Central memory CD4-positive, alpha-beta T cell (primary cell): Measurements from ENCODE around the gene HDAC4.

ENCODE experiments used
- DNase-seq: peaks from one replicate; pipeline ENCODE4 v3.0.0; 2022

Gene HDAC4

DNA sequence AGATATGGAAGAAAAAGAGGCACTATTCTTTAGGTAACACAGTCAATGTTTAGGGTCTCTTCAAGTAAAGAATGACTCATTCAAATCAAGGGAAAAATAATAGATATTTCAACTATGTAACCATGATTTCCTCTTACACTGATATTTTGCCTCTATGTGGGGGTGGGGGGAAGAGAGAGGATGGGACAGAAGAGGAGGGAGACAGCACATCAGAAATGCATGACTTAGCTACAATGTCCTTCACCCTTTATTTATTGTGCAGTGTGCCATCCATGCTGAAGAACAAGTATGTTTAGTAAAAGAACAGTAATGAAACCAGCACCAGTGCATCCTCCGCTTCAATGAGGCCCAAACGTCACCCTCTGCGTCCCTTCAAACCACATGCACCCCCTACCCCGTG is 204.8 kb downstream of the HDAC4 start:
- DNase-seq: no peak

DNA sequence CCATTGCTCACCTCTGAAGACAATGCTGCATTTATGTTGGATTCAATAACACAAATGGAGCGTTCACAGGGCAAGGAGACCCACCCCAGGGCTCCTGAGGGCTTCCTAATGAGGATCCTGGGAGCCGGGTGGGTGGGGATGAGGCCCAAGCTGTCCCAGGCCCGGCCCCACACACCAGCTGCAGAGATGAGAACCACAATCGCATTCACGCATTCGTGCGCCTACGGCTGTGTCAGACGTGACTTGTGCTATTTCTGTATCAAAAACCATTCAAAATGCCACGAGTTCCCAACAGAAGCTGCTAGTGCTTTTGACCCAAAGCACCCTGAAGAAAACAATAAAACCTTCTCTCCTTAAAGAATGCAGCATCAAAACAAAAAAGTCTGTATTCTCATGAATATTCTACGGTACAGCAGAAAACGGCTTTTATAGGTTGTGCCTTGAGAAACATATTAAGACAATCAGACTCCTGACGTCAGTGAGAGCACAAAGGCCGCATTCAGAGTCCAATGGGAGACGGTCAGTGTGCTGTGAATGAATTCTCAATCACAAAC is 205.4 kb downstream of the HDAC4 start:
- no peak for DNase-seq

DNA sequence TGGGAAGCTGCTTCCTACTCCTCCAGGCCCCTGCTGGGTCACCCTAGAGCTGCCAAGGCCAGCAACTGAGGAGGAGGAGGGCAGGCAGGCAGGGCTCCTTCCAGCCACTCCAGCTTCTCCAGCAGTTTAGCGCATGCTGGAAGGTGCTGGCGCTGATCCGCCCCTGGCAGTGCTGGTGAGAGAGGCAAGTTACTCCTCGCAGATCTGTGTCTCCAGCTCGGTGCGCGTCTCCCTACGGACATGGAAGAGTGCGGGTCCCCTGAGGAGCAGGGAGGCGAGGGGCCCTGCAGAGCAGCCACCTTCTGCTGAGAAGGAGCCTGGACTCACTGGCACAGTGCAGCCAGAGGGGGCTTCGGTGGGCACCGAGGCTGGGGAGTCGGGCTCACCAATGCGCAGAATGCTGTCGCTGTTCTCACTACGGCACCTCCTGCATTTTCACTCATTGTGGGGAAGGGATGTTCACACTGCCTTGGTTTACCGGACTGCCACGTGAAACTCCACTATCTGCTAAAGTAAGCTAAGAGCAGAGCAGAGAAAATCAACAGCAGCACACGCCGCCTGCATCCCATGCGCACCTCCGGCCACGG is 206.0 kb downstream of the HDAC4 start:
- DNase-seq: no peak

DNA sequence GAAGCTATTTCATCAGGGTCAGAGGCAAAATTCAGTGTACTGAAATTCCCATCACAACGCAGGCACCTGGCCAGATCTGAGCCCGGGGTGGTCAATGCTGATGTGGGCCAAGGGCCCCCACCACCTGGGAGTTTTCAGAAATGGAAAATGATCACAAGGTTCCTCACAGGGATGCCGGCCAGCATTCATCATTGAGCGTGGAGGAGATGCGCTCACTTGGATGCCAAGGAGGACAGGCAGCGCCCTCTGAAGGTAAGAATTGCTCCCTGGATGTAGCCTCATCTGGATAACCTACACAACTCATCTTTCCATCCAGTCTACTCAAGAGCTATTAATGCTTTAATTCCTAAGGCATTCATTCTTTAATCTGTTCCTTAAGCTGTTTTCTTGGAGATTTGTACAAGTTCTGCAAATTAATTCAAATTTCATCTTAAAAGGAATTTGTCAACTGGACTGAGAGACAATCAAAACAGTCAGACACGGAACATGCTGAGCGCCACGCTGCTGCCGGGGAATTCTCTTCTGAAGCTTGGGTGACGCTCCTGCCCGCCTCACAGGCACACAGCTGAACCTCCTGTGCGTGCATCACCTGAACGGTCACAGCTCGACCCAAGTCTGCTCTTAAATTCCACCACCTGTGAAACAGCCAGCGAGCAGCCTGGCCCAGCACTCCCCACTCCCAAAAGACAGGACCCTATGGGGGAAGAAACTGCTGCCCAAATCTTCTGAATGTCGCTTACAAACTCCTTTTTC is 206.7 kb downstream of the HDAC4 start:
- DNase-seq: no peak

DNA sequence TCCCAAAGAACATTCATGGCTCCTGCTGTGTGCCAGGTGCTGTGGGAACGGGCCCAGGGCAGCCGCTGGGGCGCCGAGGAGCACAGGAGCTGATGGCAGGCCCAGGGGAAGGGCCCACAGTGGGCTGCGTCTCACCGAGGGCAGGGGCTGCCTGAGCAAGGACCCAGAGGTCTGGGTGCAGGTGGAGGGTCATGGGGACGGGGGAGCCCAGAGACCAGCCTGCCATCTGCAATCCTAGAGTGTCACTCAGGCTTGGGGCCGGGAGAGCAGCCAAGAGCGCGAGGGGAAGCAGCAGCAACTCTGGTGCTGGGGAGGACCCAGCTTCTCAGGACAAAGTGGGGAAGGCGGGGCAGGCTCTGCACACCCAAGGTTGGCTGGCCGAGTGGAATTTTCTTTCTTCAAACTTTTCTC is 207.4 kb downstream of the HDAC4 start:
- DNase-seq: no peak

DNA sequence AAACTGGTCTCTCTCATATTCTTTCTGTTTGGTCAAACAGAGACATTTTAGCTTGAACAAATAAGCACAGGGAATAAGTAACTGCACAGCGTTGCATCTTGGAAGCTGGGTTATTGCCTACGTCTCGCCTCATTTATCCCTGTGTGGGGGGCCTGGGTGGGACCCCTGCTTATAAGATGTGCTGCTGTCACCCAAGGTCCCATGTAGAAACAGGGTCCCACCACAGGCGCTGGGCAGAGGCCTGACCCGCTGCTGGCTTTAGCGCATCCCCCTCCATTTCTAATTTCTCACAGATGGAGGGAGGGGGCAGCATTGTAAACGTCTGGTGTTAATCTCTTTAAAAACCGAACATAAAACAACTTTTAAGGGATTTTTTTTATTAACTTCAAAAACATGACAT is 207.8 kb downstream of the HDAC4 start:
- DNase-seq: no peak

DNA sequence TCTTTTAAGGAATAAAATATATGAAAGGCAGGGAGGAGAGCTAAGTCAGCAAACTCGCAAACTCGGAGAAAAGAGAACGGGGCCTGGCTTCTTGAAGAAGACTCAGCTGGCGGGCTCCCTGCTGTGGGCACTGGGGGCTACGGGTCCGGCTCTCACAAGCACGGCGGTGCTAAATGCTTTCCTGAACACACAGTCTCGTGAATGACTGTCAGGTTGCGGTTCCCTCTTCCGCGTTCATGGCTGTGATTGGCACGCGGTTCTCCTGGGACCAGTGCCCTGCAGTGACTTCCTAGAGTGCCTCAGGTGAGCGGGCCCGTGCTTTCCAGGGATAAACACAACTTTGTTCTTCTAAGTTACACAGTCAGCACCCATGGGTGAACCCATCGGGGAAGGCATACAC is 208.4 kb downstream of the HDAC4 start:
- no peak for DNase-seq

DNA sequence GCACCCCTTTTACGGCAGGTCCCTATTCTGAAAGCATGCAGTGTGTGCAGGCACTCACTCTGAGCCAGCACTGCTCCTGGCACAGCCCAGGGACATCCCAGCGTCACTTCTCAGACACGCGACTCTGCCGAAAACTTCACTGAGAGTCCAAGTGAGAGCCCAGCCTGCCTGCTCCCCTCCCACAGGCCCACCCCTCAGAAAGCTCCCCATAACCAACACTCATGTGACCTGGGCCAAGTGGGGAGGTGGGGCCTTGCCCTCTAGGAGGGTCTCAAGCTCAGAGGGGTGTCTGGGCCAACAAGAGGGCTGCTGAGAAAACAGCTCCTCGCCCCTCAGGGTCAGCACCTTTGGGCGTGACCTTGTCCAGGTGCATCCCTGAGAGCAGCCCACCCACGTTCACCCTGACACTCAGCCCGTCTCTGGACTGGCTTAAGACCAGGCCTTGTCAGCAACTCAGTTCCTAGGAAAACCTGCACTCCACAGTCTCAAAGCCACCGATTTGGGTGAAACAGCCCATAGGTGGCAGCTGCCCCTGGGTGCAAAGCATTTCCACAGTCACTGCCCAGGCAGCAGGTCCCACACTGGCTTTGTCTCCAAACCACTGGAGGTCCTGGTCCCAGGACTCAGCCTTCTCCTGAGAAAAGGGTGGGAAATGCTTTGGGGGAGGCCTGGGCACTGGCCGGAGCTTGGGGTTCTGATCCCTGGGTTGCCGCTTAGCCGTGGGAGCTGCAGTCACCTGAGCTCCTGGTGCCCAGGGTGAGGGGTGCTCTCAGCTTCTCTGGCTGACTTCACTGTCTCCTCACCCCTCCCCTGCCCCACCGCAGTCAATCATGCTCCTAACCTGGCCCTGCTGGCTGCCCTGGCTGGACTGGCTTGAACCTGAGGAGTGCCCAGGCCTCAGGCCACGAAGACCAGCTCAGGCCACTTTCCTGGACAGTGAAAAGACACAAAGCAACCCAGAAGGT is 209.6 kb downstream of the HDAC4 start:
- DNase-seq: no peak

DNA sequence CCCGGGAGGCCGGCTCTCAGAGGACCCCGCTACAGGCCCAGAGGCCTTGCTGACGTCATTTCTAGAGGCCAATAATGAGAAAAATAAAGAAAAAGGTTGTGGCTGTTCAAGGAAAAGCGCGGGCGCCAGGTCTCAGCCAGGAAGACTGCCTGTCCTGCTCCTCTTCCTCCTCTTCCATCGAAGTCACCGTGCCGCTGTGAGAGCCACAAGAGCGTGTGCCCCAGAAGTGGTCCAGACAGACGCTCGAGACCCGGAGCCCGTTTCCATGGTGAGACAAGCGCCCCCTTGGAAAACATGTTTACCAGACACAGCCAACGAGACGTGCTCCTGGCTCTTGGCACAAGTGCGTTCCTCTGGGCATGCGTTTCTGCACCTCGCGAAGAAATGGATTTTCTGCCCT is 210.5 kb downstream of the HDAC4 start:
- no peak for DNase-seq

DNA sequence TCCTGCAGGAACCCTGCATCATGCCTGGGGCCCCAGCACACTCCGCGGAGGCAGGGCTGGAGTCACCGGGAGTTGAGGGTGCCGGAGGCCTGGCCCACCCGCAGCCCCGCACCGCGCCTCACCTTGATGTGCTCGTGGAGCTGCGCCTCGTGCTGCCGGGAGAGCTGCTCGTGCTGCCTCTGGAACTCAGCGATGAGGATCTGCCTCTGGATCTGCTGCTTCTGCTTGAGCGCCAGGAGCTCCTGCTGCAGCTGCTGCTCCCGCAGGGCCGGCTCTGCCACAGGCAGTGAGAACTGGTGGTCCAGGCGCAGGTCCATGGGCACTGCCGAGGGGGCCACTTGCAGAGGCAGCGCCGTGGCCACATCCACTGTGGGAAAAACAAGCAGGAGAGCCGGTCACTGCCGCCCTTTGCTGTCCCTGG is 211.1 kb downstream of the HDAC4 start:
- no peak for DNase-seq

DNA sequence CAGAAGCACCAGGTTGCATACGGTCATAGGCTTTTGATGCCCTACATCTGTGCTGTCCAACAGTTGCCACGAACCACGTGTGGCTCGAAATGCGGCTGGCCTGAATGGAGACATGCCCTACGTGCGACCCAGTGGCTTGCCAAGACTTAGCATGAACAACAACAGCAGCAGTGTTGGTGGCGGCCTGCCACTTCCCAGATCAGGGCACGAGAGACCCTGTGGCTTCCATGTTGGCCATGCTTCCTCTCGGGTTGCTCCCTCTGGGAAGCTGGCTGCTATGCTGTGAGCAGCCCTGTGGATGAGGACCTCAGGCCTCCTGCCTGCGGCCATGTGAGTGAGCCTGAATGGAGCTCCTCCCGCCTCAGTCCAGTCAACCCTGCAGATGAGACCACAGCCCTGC is 212.3 kb downstream of the HDAC4 start:
- no peak for DNase-seq

DNA sequence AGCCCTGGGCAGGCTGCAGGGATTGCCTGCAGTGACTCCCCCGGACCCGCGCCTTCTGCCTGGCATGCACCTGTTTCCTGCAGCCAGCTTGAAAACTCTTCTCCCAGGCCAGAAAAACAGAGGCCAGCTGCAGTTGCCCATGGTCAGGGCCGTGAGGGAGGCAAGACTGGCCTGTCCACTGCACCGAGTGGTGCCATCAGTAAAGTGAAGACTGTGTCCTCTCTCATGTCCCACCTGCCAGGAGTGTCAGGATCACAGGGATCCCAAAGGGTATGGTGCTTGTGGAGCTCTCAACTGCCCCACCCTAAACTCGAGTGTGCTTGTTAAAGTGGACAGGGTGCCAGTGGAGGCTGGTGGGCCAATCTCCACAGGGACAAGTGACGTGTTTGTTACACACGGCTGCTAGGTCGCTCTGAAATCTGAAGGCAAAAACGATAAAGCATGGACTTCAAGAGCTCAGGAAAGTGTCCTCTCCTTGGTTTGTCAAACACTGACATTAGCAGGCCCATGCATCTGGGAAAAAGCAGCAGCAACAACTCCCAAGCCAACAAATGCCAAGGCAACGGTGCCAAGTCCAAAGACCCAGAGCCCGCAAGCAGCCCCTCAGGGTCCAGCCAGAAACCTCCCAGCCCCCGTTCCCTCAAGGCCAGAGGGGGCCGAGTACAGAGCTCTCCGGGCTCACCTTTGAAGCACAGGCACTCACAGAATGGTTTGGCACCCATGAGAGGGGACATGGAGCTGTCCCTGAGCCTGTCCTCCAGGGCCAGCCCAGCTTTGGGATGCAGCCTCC is 213.2 kb downstream of the HDAC4 start:
- DNase-seq: no peak

DNA sequence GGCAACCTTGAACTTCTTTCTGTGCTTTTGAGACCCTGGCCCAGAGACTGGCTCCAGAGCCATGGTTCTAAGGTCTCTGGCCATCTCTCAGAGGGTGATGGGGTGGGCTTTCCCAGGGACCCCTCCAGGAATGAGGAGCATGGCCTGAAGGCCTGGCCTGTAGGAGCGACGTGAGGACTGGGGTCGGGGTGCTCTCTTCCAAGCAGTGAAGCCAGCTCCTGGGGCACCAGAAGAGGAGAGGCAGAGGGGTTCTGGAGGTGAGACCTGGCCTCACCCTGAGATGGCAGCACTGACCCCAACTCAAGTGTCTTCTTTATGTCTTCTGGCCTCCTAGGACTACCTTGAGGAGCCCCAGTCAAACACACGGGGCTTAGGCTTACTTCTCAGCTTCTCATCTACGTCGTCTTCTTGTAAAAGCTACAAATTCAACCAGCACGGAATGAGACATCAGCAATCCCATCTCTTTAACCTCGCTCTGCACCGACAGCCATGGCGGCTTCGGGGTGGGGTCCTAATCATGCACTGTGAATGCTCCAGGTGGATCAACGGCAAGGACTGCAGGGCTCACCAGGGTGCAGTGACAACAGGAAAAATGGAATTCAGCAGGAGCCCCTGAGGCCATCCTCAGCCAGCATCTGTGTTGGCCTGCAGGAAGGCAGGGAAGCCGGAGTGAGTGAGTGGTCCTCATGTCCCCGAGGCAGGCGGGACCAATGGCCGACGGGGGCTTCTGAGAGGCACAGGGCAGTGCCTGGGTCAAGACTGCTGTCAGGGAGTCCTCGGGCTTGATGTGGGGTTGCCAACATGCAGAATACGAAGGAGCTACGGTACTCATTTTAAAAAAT is 214.1 kb downstream of the HDAC4 start:
- no peak for DNase-seq

DNA sequence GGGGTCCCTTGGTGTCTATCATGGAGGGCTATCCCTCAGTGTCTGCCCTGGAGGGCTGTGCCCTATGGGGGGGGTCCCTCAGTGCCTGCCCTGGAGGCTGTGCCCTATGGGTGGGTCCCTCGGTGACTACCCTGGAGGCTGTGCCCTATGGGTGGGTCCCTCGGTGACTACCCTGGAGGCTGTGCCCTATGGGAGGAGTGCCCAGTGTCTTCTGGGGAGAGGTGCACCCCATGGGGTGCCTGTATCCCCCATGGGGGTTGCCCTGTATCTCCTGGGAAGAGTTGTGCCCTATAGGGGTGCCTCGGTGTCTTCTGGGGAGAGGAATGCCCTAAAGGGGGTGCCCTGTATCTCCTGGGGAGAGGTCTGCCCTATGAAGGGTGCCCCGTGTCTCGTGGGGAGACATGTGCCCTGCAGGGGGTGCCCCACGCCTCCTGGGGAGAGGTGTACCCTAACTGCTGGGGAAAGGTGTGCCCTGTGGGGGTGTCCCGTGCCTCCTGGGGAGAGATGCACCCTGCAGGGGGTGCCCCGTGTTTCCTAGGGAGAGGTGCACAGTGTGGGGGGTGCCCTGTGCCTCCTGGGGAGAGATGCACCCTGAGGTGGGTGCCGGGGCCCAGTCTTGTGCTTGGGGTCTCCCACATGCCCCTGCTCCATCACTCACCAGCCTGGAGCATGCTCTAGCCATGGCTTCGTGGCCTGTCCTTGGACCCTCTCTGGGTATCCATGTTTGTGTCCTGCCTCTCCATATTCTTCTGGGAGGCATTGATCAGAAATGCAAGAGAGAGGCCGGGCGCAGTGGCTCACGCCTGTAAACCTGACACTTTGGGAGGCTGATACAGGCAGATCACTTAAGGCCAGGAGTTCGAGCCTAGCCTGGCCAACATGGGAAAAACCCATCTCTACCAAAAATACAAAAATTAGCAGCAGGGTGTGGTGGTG is 215.6 kb downstream of the HDAC4 start:
- DNase-seq: no peak

DNA sequence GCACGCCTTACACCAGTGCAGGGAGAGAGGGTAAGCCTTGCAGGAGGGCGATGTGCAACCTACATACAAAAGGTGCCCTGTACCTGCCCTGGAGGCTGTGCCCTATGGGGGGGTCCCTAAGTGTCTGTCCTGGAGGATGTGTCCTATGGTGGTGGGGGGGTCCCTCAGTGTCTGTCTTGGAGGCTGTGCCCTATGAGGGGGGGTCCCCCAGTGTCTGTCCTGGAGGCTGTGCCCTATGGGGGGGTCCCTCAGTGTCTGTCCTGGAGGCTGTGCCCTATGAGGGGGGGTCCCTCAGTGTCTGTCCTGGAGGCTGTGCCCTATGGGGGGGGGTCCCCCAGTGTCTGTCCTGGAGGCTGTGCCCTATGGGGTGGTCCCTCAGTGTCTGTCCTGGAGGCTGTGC is 216.6 kb downstream of the HDAC4 start:
- no peak for DNase-seq

DNA sequence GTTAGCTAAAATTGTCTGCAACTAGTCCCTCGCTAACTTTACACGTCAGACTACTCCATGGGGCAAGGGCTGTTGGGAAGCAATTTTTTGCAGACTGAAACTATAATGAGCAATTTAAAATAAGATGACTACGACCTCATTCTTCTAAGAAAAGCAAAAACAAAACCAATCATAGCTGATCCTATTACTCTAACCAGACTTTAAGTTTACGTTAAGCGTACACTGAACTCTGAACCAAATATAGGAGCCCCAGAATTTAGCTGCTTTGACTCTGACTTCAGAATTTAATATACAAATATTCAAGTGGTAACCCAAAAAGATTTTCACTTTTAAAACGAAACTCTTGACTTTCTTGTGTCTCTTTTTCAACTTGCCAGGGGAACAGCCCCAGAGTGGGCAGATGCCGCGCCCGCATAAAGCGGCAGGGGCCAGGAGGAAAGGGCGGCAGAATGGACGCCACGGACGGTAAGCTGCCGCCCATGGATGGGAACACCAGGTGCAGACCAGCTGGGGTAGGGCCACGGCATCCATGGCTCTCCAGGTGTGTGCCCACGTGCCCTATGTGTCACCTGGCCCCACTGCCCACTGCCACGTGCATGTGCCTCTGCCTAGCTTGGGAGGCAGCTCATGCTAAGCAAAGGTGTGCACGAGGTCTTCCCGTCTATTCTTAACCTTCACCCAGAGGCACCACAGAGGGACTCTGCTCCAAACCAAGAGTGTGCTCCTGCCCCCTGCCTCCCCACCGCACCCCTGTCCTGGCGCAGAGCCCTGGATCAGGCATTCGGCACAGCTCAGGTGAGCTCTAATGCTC is 217.6 kb downstream of the HDAC4 start:
- no peak for DNase-seq

DNA sequence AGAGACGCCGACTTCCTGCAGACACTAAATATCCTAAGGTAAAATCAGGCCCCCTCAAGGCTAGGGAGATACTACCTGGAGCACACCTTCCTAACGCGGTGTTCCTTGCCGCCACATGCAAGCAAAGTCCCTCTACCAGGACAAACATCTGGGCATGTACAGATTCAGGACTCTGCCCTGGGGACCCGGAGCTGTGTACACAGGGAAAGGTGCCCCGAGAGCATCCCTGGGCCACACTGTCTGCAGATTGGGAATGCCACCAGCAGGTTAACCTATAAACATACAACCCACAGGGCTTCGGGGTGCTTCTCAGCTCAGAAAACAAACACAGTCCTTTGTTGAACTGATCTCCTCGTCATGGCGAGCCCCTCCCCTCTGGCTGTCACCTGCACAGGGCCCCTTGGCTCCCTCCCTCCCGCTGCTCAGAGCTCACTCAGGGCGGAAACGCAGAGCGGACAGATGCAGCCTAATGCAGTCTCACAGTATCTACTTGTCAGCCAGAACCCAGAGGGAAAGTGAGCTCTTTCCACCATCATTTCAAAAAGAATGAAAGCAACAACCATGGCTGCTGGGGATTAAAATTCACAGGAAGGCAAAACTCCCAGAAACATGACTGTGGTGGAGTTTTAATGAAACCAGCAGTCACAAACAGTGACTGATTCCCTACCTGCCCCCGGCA is 218.8 kb downstream of the HDAC4 start:
- DNase-seq: no peak

DNA sequence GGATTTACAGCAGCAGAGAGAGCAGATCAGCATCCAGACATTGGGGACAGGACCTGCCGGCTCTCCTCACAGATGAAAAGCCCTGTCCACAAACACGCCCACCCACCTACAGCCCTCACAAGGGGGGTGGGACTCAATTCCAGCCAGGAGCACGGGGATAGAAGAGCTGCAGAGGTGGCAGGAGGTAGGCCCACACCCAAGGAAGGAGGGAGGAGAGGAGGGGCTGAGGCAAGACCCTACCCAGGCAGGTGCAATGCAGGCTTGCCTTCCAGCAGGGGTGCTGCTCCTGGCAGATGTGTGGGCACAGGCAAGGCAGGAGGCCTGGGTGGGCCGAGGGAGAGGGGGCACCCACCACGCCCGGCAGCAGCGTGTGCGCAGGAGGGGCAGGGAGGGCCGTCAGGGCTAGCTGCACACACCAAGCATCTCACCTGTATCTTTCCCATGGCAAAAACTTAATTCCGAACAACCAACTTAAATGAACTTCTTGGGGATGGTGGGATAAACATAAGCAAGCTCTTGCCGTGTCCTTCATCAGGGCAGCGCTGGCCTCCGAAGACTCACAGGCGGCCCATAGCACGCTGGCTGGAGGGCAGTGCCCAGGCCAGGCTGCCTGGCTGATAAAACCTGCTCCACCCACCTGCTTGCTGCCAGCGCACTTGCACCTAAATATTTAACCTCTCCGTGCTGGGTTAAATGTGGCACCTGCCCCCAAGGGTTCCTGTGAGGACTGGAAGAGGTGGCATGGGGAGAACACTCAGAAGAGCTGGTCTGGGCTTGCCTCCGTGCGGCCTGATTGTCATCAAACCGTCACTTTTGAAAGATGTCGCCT is 219.5 kb downstream of the HDAC4 start:
- DNase-seq: no peak
